Measurements from ENCODE around the gene ATXN1L. TPM values are rescaled to one million over a fixed set of nuclear protein-coding genes. Genes with fewer than 3 reads are reported as not detected.
"Not testable (repeated sequence)": the region's sequence is repeated elsewhere in the genome, so short reads cannot be mapped to it uniquely, and the experiment has no call there.

The ATXN1L gene
- total and polyA plus RNA-seq, 10 donors, result 3.1 to 37.5 (median 28.0) TPM

GRCh38 chr16:71859762-71860521 is 14.2 kb downstream of the ATXN1L start:
- DNase-seq, result peak; percentile 64

GRCh38 chr16:71863995-71864394 is 18.2 kb downstream of the ATXN1L start:
- H3K36me3 ChIP-seq, result peaks cover 0 to 99% (median 65%) of the 10 kb centered on the region in 6 donors
- peaks cover 0 to 5% (median 0%) of the 10 kb centered on the region in 6 donors for H3K4me1 ChIP-seq
- DNase-seq, result no peak
- H3K27me3 ChIP-seq (replicated peaks in 1 of 7), result no peaks in the 10 kb centered on the region
- intact Hi-C loops (cut with DNase I; ENCODE audit: low total_unique reads), result no loop called here
- no peak for TF ChIP-seq POLR2A (IDR thresholded peaks at IDR 0.05)
- TF ChIP-seq POLR2AphosphoS5 (IDR thresholded peaks at IDR 0.05), result no peak
- TF ChIP-seq CTCF (IDR thresholded peaks at IDR 0.05 in 8 of 11, conservative IDR thresholded peaks at IDR 0.05 in 3 of 11), result no peak
- no peak overlapping the region for H3K27ac ChIP-seq
- H3K9me3 ChIP-seq, result no peaks in the 10 kb centered on the region
- H3K4me3 ChIP-seq, result no peak overlapping the region
- WGBS, 5 donors, result 93 to 100% (median 96%) methylated on average over 5 of the region's 5 CpGs

More at GRCh38 chr16:71859762-71860521, 14.2 kb downstream of the ATXN1L start:
- H3K27ac ChIP-seq, result peak overlapping the region in 2 of 8 donors; percentile 23 to 40
- intact Hi-C loops (cut with DNase I; ENCODE audit: low total_unique reads), result no loop called here
- WGBS, 5 donors, result 92 to 94% (median 93%) methylated on average over 31 to 32 of the region's 32 CpGs
- no peak for TF ChIP-seq CTCF (IDR thresholded peaks at IDR 0.05 in 8 of 11, conservative IDR thresholded peaks at IDR 0.05 in 3 of 11)
- peak in 1 of 3 donors; percentile 31 for TF ChIP-seq POLR2AphosphoS5 (IDR thresholded peaks at IDR 0.05)
- no peak for TF ChIP-seq POLR2A (IDR thresholded peaks at IDR 0.05)
- no peaks in the 10 kb centered on the region for H3K27me3 ChIP-seq (replicated peaks in 1 of 7)
- no peaks in the 10 kb centered on the region for H3K9me3 ChIP-seq
- no peak overlapping the region for H3K4me3 ChIP-seq
- H3K4me1 ChIP-seq, result peaks cover 0 to 38% (median 14%) of the 10 kb centered on the region in 6 donors
- H3K36me3 ChIP-seq, result peaks cover 0 to 99% (median 55%) of the 10 kb centered on the region in 6 donors

GRCh38 chr16:71865173-71865863 is 19.5 kb downstream of the ATXN1L start:
- WGBS, 5 donors, result 82 to 92% (median 89%) methylated on average over 7 of the region's 7 CpGs
- H3K9me3 ChIP-seq, result no peaks in the 10 kb centered on the region
- intact Hi-C loops (cut with DNase I; ENCODE audit: low total_unique reads), result no loop called here

GRCh38 chr16:71867175-71867574 is 21.4 kb downstream of the ATXN1L start:
- H3K4me1 ChIP-seq; H3K27ac ChIP-seq; H3K4me3 ChIP-seq; DNase-seq; intact Hi-C loops (cut with DNase I; ENCODE audit: low total_unique reads); H3K27me3 ChIP-seq (replicated peaks in 1 of 7); H3K9me3 ChIP-seq: not testable (repeated sequence)
- 92 to 98% (median 95%) methylated on average over 6 of the region's 6 CpGs for WGBS, 5 donors
- peaks cover 0 to 99% (median 41%) of the 10 kb centered on the region in 6 donors for H3K36me3 ChIP-seq

More at GRCh38 chr16:71865173-71865863, 19.5 kb downstream of the ATXN1L start:
- peaks cover 0 to 99% (median 57%) of the 10 kb centered on the region in 6 donors for H3K36me3 ChIP-seq
- TF ChIP-seq POLR2AphosphoS5 (IDR thresholded peaks at IDR 0.05) (no peak), CTCF (IDR thresholded peaks at IDR 0.05 in 8 of 11, conservative IDR thresholded peaks at IDR 0.05 in 3 of 11) (no peak), POLR2A (IDR thresholded peaks at IDR 0.05) (no peak)
- H3K27ac ChIP-seq, result peak overlapping the region in 1 of 8 donors; percentile 37
- H3K4me3 ChIP-seq, result no peak overlapping the region
- no peaks in the 10 kb centered on the region for H3K27me3 ChIP-seq (replicated peaks in 1 of 7)
- DNase-seq, result no peak
- H3K4me1 ChIP-seq, result no peaks in the 10 kb centered on the region
